OCI-LY7 (cell line): ENCODE results near the gene HNRNPA1L2. TPM values are rescaled to one million over a fixed set of nuclear protein-coding genes. Genes with fewer than 3 reads are reported as not detected.

Experiments used
- BruUV-seq: library from RNA; stranded (reverse); fragments of 400-500 nt; replicated peaks from 2 replicates; lab custom pipeline; 2021; lab: Mats Ljungman, UMichigan
- CTCF ChIA-PET: fragments of 300-600 bp; sonication (Branson Sonifier 250); formaldehyde crosslinking; loops from one replicate; lab custom pipeline; 2022; ENCODE audit warnings: antibody characterized with exemption; ENCODE audit not compliant: unreplicated experiment; lab: Charles Lee
- POLR2A ChIA-PET: fragments of 300-600 bp; sonication (Branson Sonifier 250); formaldehyde crosslinking; loops from one replicate; lab custom pipeline; 2022; ENCODE audit warnings: antibody characterized with exemption; lab: Charles Lee
- DNase-seq: peaks from one replicate; pipeline ENCODE4 v3.0.0-alpha.2; 2015; ENCODE audit warnings: low spot score
- H2AFZ ChIP-seq: fragments of 200-600 bp; sonication (generic), shearing (Covaris generic); 2 replicates; pipeline ENCODE4 v1.6.1; 2014; ENCODE audit warnings: mild to moderate bottlenecking, antibody characterized with exemption, low read length, moderate library complexity
- H3K27ac ChIP-seq: fragments of 200-600 bp; sonication (generic); 2 replicates; pipeline ENCODE4 v1.5.1; 2014; ENCODE audit warnings: mixed run types, low read depth, mild to moderate bottlenecking, moderate library complexity, low read length, inconsistent platforms; ENCODE audit not compliant: poor library complexity, severe bottlenecking
- H3K36me3 ChIP-seq: fragments of 200-600 bp; sonication (generic); 2 replicates; pipeline ENCODE4 v1.6.1; 2014; ENCODE audit warnings: mild to moderate bottlenecking, antibody characterized with exemption, low read length, moderate library complexity, mixed read lengths; ENCODE audit not compliant: insufficient read depth
- H3K4me1 ChIP-seq: fragments of 200-600 bp; sonication (generic); 2 replicates; pipeline ENCODE4 v1.5.1; 2014; ENCODE audit warnings: mild to moderate bottlenecking, low read length; ENCODE audit not compliant: insufficient read depth, poor library complexity, severe bottlenecking
- H3K4me2 ChIP-seq: fragments of 200-600 bp; sonication (generic); 2 replicates; pipeline ENCODE4 v1.6.1; 2014; ENCODE audit warnings: mild to moderate bottlenecking, low read length
- H3K4me3 ChIP-seq: fragments of 200-600 bp; sonication (generic); 2 replicates; pipeline ENCODE4 v1.5.1; 2014; ENCODE audit warnings: mild to moderate bottlenecking, low read depth, low read length; ENCODE audit not compliant: poor library complexity, severe bottlenecking
- H3K79me2 ChIP-seq: fragments of 200-600 bp; sonication (generic); 2 replicates; pipeline ENCODE4 v1.6.1; 2016; ENCODE audit warnings: low read depth, mild to moderate bottlenecking, low read length, moderate library complexity, mixed read lengths; ENCODE audit not compliant: insufficient read depth
- H3K9me2 ChIP-seq: fragments of 200-600 bp; sonication (generic); 2 replicates; pipeline ENCODE4 v1.6.1; 2016; ENCODE audit warnings: mild to moderate bottlenecking, low read length, mixed read lengths; ENCODE audit not compliant: insufficient read depth
- H3K9me3 ChIP-seq: fragments of 200-600 bp; sonication (generic); 2 replicates; pipeline ENCODE4 v1.6.1; 2014; ENCODE audit warnings: mild to moderate bottlenecking, mixed run types, low read length, mixed read lengths
- H4K20me1 ChIP-seq: fragments of 200-600 bp; sonication (generic); 2 replicates; pipeline ENCODE4 v1.6.1; 2014; ENCODE audit warnings: mild to moderate bottlenecking, antibody characterized with exemption, low read length, moderate library complexity, mixed read lengths; ENCODE audit not compliant: insufficient read depth
- CTCF ChIP-seq: fragments of 200-600 bp; sonication (generic); conservative IDR thresholded peaks from 2 replicates; pipeline ENCODE4 v1.5.1; 2014; ENCODE audit warnings: mild to moderate bottlenecking, antibody characterized with exemption, low read length, moderate library complexity, mixed read lengths
- EZH2phosphoT487 ChIP-seq: fragments of 200-600 bp; sonication (generic); IDR thresholded peaks from 2 replicates; pipeline ENCODE4 v1.6.1; 2018; ENCODE audit warnings: low read depth, borderline replicate concordance, mild to moderate bottlenecking, mixed run types, antibody characterized with exemption, low read length, moderate library complexity, mixed read lengths
- intact Hi-C: fragments of 100-400 bp; cut with micrococcal nuclease; formaldehyde crosslinking; loops from one replicate; pipeline ENCODE4 v1.10.0; 2022; ENCODE audit not compliant: unreplicated experiment
- total RNA-seq, 2 experiments: library from RNA; depleted of rRNA in 1 of 2; stranded (reverse); fragments of >200 nt in 1 of 2; shearing (Covaris generic) in 1 of 2; gene quantifications; 2 replicates each; pipeline ENCODE4 v1.2.3, GENCODE V29; 2014 to 2022

HNRNPA1L2 gene
- total RNA-seq, 2 experiments from 2014 or later: 4.7 to 13.1 TPM

- ChIA-PET POLR2A (interaction anchor here (0.6 to 1.7 kb wide), 4 partner anchors 10 to 48 kb away, joined by 3 to 5 read pairs (median 4); no protein-coding TSS in a partner anchor), CTCF (interaction anchor here (1.3 kb wide), 1 partner anchor 12 kb away, joined by 6 read pairs; the partner anchor contains the start of gene SUGT1)
- H3K9me2 ChIP-seq: no peaks in the 10 kb centered on the region
- no peak overlapping the region for H2AFZ ChIP-seq
- no peaks in the 10 kb centered on the region for H4K20me1 ChIP-seq
- intact Hi-C loops: loop anchor here (5.0 kb wide), 1 partner anchor 142 kb away; no protein-coding TSS in a partner anchor
- no peak overlapping the region for H3K4me3 ChIP-seq
- peaks cover 6% of the 10 kb centered on the region; the same call in 1 of the 2 replicates for H3K79me2 ChIP-seq
- no peaks in the 10 kb centered on the region for H3K4me1 ChIP-seq
- H3K9me3 ChIP-seq: no peaks in the 10 kb centered on the region
- DNase-seq: peak; percentile 20
- TF ChIP-seq CTCF: peak; percentile 80
- TF ChIP-seq EZH2phosphoT487: no peak
- peaks cover 99% of the 10 kb centered on the region for H3K36me3 ChIP-seq
- no peak overlapping the region for H3K4me2 ChIP-seq
- BruUV-seq: no TSS peak
- no peak overlapping the region for H3K27ac ChIP-seq
These were observed 23.1 kb downstream of the HNRNPA1L2 start for GRCh38 chr13:52665325-52665724.

GRCh38 chr13:52669677-52670076, 27.4 kb downstream of the HNRNPA1L2 start:
- Histone ChIP-seq H4K20me1 (no peaks in the 10 kb centered on the region), H3K79me2 (peaks cover 6% of the 10 kb centered on the region; the same call in 1 of the 2 replicates), H3K27ac (no peak overlapping the region), H3K36me3 (peaks cover 95% of the 10 kb centered on the region), H3K4me2 (no peak overlapping the region), H3K4me3 (no peak overlapping the region), H3K4me1 (no peaks in the 10 kb centered on the region), H3K9me2 (no peaks in the 10 kb centered on the region), H2AFZ (no peak overlapping the region), H3K9me3 (no peaks in the 10 kb centered on the region)
- POLR2A ChIA-PET: no interaction called here
- DNase-seq: no peak
- intact Hi-C loops: loop anchor here (5.0 kb wide), 1 partner anchor 138 kb away; no protein-coding TSS in a partner anchor
- BruUV-seq: no TSS peak
- TF ChIP-seq CTCF (peak; percentile 40), EZH2phosphoT487 (no peak)
- CTCF ChIA-PET: no interaction called here

GRCh38 chr13:52670726-52671125, 28.5 kb downstream of the HNRNPA1L2 start:
- Histone ChIP-seq H3K27ac (no peak overlapping the region), H3K4me2 (no peak overlapping the region), H3K4me1 (no peaks in the 10 kb centered on the region), H3K9me3 (no peaks in the 10 kb centered on the region), H2AFZ (no peak overlapping the region), H3K79me2 (peaks cover 6% of the 10 kb centered on the region; the same call in 1 of the 2 replicates), H3K36me3 (peaks cover 94% of the 10 kb centered on the region), H3K9me2 (no peaks in the 10 kb centered on the region), H3K4me3 (no peak overlapping the region), H4K20me1 (no peaks in the 10 kb centered on the region)
- POLR2A ChIA-PET: interaction anchor here (0.6 kb wide), 1 partner anchor 32 kb away, joined by 4 read pairs; no protein-coding TSS in a partner anchor
- CTCF ChIA-PET: no interaction called here
- no TSS peak for BruUV-seq
- DNase-seq: no peak
- intact Hi-C loops: no loop called here
- TF ChIP-seq CTCF (no peak), EZH2phosphoT487 (no peak)
